B cell (primary cell): Measurements from ENCODE around the gene TOPAZ1. TPM values are rescaled to one million over a fixed set of nuclear protein-coding genes. Genes with fewer than 3 reads are reported as not detected.

Experiments used
- ATAC-seq: fragments of 200-7000 bp; cut with Tn5 transposase; one replicate; pipeline ENCODE4 v1.10.0; 2021; ENCODE audit warnings: low read depth, mild to moderate bottlenecking, moderate number of reproducible peaks, moderate library complexity
- CTCF ChIA-PET: fragments of 350-600 bp; sonication (Branson Sonifier 250); formaldehyde crosslinking; loops from one replicate; lab custom pipeline; 2021; ENCODE audit warnings: antibody characterized with exemption, inconsistent platforms; lab: Charles Lee
- POLR2A ChIA-PET: fragments of 350-600 bp; sonication (Branson Sonifier 250); formaldehyde crosslinking; loops from one replicate; lab custom pipeline; 2021; ENCODE audit warnings: antibody characterized with exemption; lab: Charles Lee
- DNase-seq: peaks from one replicate; pipeline ENCODE4 v3.0.0; 2013
- H2AFZ ChIP-seq: 2 replicates; pipeline ENCODE4 v1.6.1; 2012; ENCODE audit warnings: mild to moderate bottlenecking, low read depth, low read length; ENCODE audit not compliant: insufficient read depth, poor library complexity, severe bottlenecking
- H3K27ac ChIP-seq, 2 donors: 1 replicate in 1 of 2; 2 replicates in 1 of 2; pipeline ENCODE4 v1.5.1; 2012 to 2013; ENCODE audit warnings: low read length in 2 of 2, mild to moderate bottlenecking in 2 of 2, moderate library complexity in 1 of 2
- H3K27me3 ChIP-seq, 4 experiments: fragments of 200-600 bp in 1 of 4; sonication (generic) in 1 of 4; replicated peaks in 1 of 4; 1 replicate in 2 of 4; 2 replicates in 2 of 4; pipeline versions ENCODE4 v1.6.1 to v1.7.0; 2013 to 2016; ENCODE audit warnings: low read length in 3 of 4, mild to moderate bottlenecking in 2 of 4, mixed read lengths in 1 of 4, moderate library complexity in 1 of 4; ENCODE audit not compliant: insufficient read depth in 4 of 4, control insufficient read depth in 3 of 4; ENCODE audit errors: control extremely low read depth in 1 of 4
- H3K36me3 ChIP-seq, 2 experiments: replicated peaks in 1 of 2; 1 replicate in 1 of 2; 2 replicates in 1 of 2; pipeline versions ENCODE4 v1.6.1 to v1.7.1; 2013; ENCODE audit warnings: low read length in 1 of 2; ENCODE audit not compliant: insufficient read depth in 2 of 2, control insufficient read depth in 1 of 2; ENCODE audit errors: control extremely low read depth in 1 of 2, extremely low read depth in 1 of 2
- H3K4me1 ChIP-seq, 2 donors: fragments of 200-600 bp in 1 of 2; sonication (generic) in 1 of 2; 1 replicate in 1 of 2; 2 replicates in 1 of 2; pipeline versions ENCODE4 v1.5.1 to v1.6.1; 2013 to 2017; ENCODE audit warnings: low read length in 2 of 2; ENCODE audit not compliant: control insufficient read depth in 2 of 2, insufficient read depth in 2 of 2
- H3K4me2 ChIP-seq: replicated peaks from 2 replicates; pipeline ENCODE3; 2012; ENCODE audit warnings: mild to moderate bottlenecking, low read depth, low read length; ENCODE audit not compliant: poor library complexity, severe bottlenecking
- H3K4me3 ChIP-seq, 5 experiments: fragments of 200-600 bp in 1 of 5; sonication (generic) in 1 of 5; 1 replicate in 3 of 5; 2 replicates in 2 of 5; pipeline versions ENCODE4 v1.5.1 to v1.7.0; 2011 to 2016; ENCODE audit warnings: low read length in 4 of 5, mild to moderate bottlenecking in 4 of 5, low read depth in 2 of 5, control low read depth in 1 of 5, moderate library complexity in 1 of 5; ENCODE audit not compliant: insufficient read depth in 1 of 5; ENCODE audit errors: control extremely low read depth in 1 of 5, extremely low read depth in 1 of 5
- H3K79me2 ChIP-seq: fragments of 200-600 bp; sonication (generic); one replicate; pipeline ENCODE4 v1.6.0; 2016; ENCODE audit warnings: low read length; ENCODE audit not compliant: control insufficient read depth, insufficient read depth
- H3K9ac ChIP-seq: fragments of 200-600 bp; sonication (generic); 2 replicates; pipeline ENCODE4 v1.6.1; 2017; ENCODE audit warnings: mild to moderate bottlenecking, low read length, moderate library complexity
- H3K9me3 ChIP-seq, 3 donors: one replicate each; pipeline versions ENCODE4 v1.6.1 to v1.7.1; 2013; ENCODE audit warnings: low read length in 2 of 3; ENCODE audit not compliant: control insufficient read depth in 2 of 3, insufficient read depth in 1 of 3; ENCODE audit errors: control extremely low read depth in 1 of 3
- H4K20me1 ChIP-seq: 2 replicates; pipeline ENCODE4 v1.6.0; 2012; ENCODE audit warnings: mild to moderate bottlenecking, low read length; ENCODE audit not compliant: insufficient read depth, control insufficient read depth, poor library complexity, severe bottlenecking
- H3K27ac Mint-ChIP-seq: one replicate; pipeline ENCODE4 v1.8.0; 2021; ENCODE audit warnings: mixed read lengths
- H3K27me3 Mint-ChIP-seq: one replicate; pipeline ENCODE4 v1.8.0; 2021; ENCODE audit warnings: mixed read lengths
- H3K4me1 Mint-ChIP-seq: one replicate; pipeline ENCODE4 v1.8.0; 2021; ENCODE audit warnings: mixed read lengths
- H3K4me3 Mint-ChIP-seq: one replicate; pipeline ENCODE4 v1.8.0; 2021; ENCODE audit warnings: mixed read lengths
- H3K9me3 Mint-ChIP-seq: one replicate; pipeline ENCODE4 v1.8.0; 2022; ENCODE audit warnings: mixed read lengths; ENCODE audit not compliant: insufficient read depth
- EZH2 ChIP-seq: IDR thresholded peaks from 2 replicates; pipeline ENCODE4 v1.6.1; 2012; ENCODE audit warnings: borderline replicate concordance, low read depth, mild to moderate bottlenecking, moderate library complexity, low read length; ENCODE audit not compliant: insufficient read depth, poor library complexity, severe bottlenecking
- WGBS: methylation state at CpG from one replicate; pipeline ENCODE4 v1.1.5; 2013; ENCODE audit warnings: missing lambda C conversion rate; ENCODE audit not compliant: insufficient coverage; 5-methylcytosine and 5-hydroxymethylcytosine counted together
- intact Hi-C: fragments of 100-400 bp; cut with micrococcal nuclease; formaldehyde crosslinking; loops from one replicate; pipeline ENCODE4 v1.10.0; 2022
- polyA plus RNA-seq: library from polyadenylated mRNA; depleted of rRNA; stranded (reverse); fragments of >200 nt; gene quantifications from 2 replicates; pipeline ENCODE4 v1.2.3, GENCODE V29; 2012
- total RNA-seq, 2 donors: library from RNA; stranded (reverse); fragments of 120-200 nt in 1 of 2; gene quantifications; 1 replicate in 1 of 2; 2 replicates in 1 of 2; pipeline versions ENCODE4 v1.2.3 to v1.2.4, GENCODE V29; 2013 to 2022
- TF ChIP-seq, protein P1 (sequence below): fragments of 200-600 bp; IDR thresholded peaks from one replicate; pipeline ENCODE4 v1.8.0; 2022; ENCODE audit warnings: antibody characterized with exemption, mild to moderate bottlenecking

TOPAZ1 gene
- total and polyA plus RNA-seq, 2 donors (not counting 1 experiment from before 2014, with no cell fraction given) = not detected

DNA sequence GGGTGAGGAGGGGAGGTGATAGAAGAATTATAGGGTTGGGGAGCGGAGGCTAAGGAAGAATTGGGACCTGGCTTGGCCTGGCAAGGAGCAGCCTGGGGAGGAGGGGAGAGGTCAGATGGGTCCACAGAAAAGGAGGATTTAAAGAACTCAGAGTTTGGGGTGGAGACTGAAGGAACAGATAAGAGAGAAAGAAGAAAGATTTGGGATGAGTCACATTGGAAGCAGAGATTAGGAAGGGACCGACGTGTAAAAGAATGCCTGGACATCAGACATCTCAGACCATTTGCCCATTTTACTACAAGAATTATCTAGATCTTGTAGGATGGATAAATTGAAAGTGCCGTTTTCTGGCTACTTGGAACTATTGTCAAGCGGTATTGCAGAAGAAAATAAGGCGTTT is 107.3 kb downstream of the TOPAZ1 start:
- Histone ChIP-seq H3K27ac (no peak overlapping the region), H3K4me1 (no peaks in the 10 kb centered on the region), H4K20me1 (no peaks in the 10 kb centered on the region), H3K4me3 (no peak overlapping the region), H3K79me2 (peaks cover 18% of the 10 kb centered on the region), H3K9me3 (no peaks in the 10 kb centered on the region), H3K9ac (no peak overlapping the region), H3K27me3 (no peaks in the 10 kb centered on the region), H2AFZ (no peak overlapping the region), H3K4me2 (no peak overlapping the region), H3K36me3 (peaks cover 0 to under 1% of the 10 kb centered on the region in 2 experiments)
- H3K9me3 Mint-ChIP-seq = no peaks in the 10 kb centered on the region
- WGBS = 98% methylated on average over 3 of the region's 6 CpGs
- H3K27me3 Mint-ChIP-seq = no peaks in the 10 kb centered on the region
- no peak for DNase-seq
- H3K4me1 Mint-ChIP-seq = no peaks in the 10 kb centered on the region
- H3K27ac Mint-ChIP-seq = no peak overlapping the region
- CTCF ChIA-PET = no interaction called here
- H3K4me3 Mint-ChIP-seq = no peak overlapping the region
- intact Hi-C loops = no loop called here
- ATAC-seq = no peak
- POLR2A ChIA-PET = no interaction called here
- no peak for TF ChIP-seq EZH2
- TF ChIP-seq, protein P1, sequence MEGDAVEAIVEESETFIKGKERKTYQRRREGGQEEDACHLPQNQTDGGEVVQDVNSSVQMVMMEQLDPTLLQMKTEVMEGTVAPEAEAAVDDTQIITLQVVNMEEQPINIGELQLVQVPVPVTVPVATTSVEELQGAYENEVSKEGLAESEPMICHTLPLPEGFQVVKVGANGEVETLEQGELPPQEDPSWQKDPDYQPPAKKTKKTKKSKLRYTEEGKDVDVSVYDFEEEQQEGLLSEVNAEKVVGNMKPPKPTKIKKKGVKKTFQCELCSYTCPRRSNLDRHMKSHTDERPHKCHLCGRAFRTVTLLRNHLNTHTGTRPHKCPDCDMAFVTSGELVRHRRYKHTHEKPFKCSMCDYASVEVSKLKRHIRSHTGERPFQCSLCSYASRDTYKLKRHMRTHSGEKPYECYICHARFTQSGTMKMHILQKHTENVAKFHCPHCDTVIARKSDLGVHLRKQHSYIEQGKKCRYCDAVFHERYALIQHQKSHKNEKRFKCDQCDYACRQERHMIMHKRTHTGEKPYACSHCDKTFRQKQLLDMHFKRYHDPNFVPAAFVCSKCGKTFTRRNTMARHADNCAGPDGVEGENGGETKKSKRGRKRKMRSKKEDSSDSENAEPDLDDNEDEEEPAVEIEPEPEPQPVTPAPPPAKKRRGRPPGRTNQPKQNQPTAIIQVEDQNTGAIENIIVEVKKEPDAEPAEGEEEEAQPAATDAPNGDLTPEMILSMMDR = no peak

DNA sequence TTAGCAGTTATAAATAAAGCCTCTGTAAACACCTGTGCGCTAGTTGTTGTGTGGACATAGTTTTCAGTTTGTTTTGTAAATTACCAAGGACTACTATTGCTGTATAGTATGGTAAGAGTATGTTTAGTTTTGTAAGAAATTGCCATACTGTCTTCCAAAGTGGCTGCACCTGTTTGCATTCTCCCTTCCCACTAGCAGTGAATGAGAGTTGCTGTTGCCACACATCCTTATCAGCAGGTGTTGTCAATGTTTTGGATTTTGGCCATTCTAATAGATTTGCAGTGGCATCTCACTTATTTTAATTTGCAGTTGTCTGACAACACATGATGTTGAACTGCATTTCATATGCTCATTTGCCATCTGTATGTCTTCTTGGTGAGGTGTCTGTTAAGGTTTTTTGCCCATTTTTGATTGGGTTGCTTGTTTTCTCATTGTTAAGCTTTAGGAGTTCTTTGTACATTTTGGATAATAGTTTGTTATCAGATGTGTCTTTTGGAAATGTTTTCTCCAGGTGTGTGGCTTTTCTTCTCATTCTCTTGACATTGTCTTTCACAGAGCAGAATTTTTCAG is 111.8 kb downstream of the TOPAZ1 start:
- Mint-ChIP-seq H3K4me3 (no peak overlapping the region), H3K4me1 (no peaks in the 10 kb centered on the region), H3K9me3 (no peaks in the 10 kb centered on the region), H3K27ac (no peak overlapping the region), H3K27me3 (no peaks in the 10 kb centered on the region)
- TF ChIP-seq EZH2 = no peak
- TF ChIP-seq, protein P1 = no peak
- Histone ChIP-seq H4K20me1 (no peaks in the 10 kb centered on the region), H3K9ac (no peak overlapping the region), H3K9me3 (no peaks in the 10 kb centered on the region), H3K4me2 (no peak overlapping the region), H3K27ac (no peak overlapping the region), H3K36me3 (peaks cover 1 to 5% of the 10 kb centered on the region in 2 experiments), H3K79me2 (peaks cover 7% of the 10 kb centered on the region), H3K27me3 (no peaks in the 10 kb centered on the region), H3K4me1 (no peaks in the 10 kb centered on the region), H3K4me3 (no peak overlapping the region), H2AFZ (no peak overlapping the region)
- CTCF ChIA-PET = no interaction called here
- ATAC-seq (no peak), DNase-seq (no peak)
- WGBS = no CpG with 5 or more reads among the region's 1 CpG
- POLR2A ChIA-PET = no interaction called here
- intact Hi-C loops = no loop called here
